GM19328 (cell line): ENCODE results near the gene KLK3.

Experiments
- ATAC-seq: cut with Tn5 transposase; IDR thresholded peaks from one replicate; pipeline ENCODE4 v1.9.1; 2021; ENCODE audit warnings: mild to moderate bottlenecking, moderate library complexity; ENCODE audit not compliant: unreplicated experiment

The KLK3 gene

GRCh38 chr19:50830266-50831025 is 24.3 kb upstream of the KLK3 start:
- ATAC-seq: no peak

DNA sequence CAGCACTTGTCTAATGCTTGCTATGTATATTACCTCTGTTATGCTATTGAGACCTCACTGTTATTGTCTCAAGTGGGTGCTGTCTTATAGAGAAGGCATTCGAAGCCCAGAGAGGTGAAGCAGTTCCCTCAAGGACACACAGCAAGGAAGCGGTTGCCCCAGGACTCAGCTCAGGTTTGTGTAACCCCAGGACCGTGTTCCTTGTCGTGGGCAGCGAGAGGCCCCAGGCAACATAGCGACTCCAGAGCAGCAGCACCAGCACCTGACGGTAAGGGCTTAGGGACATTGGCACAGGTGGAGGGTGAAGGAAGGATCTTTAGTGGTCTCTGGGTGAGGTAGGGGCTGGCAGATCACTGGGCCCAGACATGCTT is 23.7 kb upstream of the KLK3 start:
- no peak for ATAC-seq

GRCh38 chr19:50832666-50833065 is 22.0 kb upstream of the KLK3 start:
- ATAC-seq: no peak

DNA sequence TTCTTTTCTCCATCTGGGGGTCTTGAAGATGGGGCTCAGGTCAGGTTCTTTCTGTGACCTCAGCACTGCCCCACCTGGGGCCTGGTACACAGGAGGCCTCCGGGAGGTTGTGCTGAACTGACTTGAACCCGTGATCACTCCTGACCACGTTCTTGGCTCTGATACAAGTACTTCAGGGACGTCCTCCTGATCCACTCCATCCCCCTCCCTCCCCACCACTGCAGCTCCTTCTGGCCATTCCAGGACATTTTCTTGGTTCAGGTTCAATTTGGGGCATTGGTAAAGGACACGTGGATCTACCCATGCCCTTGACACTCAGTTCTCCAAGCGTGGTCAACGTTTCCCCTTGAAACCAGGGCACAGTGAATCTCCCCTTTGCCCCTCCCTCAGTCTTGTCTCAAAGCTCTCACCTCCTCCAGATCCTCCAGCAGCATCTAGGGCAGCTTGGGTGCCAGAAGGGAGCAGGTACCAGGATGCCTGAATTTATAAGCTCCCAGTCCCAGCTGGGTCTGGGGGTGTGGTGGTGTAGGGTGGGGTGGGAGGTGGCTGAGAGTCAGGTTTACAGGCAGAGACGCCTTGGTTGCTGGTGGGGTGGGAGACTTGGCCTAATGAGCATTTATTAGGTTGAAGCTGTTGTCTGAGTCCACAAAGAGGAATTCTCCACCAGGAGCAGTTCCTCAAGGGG is 21.5 kb upstream of the KLK3 start, which contains the start of gene KLK15:
KLK15 (minus strand) TSS at position 458 of the 685 bp plus-strand sequence. CDS start 2,082 bp downstream, outside the sequence.
- ATAC-seq: no peak

DNA sequence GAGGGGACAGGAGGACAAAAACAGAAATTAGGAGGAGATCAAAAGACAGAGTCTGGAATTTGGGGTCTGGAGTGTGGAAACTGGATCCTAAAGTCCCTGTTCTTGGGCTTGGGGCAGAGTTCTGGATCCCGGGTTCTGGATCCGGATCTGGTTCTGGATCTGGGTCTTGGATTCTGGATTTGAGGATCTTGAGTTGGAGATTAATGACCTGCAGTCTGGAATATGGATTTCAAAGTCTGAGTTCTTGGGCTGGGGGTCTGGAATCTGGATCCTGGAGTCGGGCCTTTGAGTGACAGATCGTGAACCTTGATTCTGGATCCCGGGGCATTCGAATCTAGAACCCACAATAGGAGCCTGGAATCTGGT is 20.9 kb upstream of the KLK3 start:
- ATAC-seq: no peak

- ATAC-seq: no peak
Measured at GRCh38 chr19:50835103-50835784, 19.5 kb upstream of the KLK3 start.

- ATAC-seq: no peak
Measured at GRCh38 chr19:50835785-50836542, 18.8 kb upstream of the KLK3 start.

DNA sequence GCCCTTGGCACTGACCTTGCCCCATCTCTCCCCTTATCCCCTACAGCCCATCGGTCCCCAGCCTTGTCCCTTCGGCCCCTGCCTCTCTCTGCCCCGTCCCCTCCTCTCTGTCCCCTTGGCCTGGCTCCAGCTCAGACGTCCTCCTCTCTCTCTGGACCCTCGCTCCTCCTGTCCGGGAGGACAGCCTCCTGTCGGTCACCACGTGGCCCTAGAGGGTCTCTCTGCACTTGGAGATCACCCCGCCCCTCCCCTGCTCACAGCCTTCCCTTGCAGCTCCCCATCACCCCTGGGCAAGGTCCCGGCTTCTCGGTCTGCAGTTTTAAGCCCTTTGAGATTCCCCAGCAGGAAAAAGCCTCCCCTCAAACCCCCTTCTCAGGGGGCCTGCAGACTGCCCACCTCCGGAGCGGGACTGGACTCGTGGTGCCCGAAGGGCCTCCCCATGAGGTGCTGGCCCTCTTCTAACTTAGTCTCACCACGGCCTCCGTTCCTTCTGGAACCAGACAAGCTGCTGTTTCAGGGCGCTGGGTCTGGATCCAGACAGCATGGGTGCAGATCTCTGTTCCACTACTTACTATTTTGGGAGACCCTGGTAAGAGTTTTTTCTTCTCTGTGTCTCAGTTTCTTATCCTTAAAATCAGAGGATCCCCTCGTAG is 18.0 kb upstream of the KLK3 start:
- ATAC-seq: no peak

DNA sequence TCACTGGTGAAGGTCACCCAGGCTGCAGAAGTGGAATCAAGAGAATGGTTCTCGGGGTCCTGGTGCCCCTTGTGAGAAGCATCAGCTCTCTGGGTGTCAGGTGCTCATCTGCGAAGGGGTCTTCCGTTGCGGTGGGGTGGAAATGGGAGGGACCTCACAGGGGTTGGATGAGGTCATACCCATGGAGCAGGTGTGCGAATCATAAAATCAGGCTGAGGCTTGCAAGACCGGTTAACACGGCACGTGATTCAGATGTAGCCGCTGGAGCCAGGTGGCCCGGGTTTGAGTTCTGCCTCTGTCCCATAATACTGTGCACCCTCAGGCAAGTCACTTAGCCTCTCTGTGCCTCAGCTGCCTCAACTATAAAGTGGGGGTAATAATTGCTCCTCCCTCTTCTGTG is 17.4 kb upstream of the KLK3 start:
- no peak for ATAC-seq

- ATAC-seq: no peak
Measured at GRCh38 chr19:50838239-50838638, 16.5 kb upstream of the KLK3 start.

GRCh38 chr19:50839712-50840655 is 14.7 kb upstream of the KLK3 start:
- ATAC-seq: no peak

DNA sequence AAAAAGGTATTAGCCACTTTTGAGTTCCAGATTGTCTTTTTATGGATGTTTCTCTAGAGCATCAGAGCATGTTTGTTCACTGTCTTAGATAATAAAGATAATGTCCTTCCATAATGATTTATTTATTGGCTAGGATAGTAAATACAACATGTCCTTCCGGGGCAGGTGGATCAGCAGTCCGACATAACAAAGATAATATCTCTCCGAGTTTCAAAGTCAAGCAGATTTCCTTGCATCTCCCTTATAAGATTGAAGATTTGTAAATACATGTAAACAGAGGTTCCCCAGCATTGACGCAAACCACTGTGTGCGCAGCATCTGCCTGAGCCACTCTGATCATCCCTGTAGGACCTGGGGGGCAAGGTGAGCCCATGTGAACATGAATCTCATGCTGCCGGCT is 12.6 kb upstream of the KLK3 start:
- ATAC-seq: no peak

DNA sequence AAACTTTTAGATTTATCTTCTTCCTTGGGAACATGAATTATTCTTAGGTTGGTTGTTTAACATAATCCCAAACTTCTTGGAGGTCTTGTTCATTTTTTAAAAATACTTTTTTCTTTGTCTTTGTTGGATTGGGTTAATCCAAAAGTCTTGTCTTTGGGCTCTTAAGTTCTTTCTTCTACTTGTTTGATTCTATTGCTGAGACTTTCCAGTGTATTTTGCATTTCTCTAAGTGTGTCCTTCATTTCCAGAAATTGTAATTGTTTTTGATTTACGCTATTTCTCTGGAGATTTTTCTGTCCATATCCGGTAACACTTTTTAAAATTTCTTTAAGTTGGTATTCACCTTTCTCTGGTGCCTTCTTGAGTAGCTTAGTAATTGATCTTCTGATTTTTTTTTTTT is 11.5 kb upstream of the KLK3 start:
- ATAC-seq: no peak

GRCh38 chr19:50843701-50844221 is 11.0 kb upstream of the KLK3 start:
- ATAC-seq: no peak

DNA sequence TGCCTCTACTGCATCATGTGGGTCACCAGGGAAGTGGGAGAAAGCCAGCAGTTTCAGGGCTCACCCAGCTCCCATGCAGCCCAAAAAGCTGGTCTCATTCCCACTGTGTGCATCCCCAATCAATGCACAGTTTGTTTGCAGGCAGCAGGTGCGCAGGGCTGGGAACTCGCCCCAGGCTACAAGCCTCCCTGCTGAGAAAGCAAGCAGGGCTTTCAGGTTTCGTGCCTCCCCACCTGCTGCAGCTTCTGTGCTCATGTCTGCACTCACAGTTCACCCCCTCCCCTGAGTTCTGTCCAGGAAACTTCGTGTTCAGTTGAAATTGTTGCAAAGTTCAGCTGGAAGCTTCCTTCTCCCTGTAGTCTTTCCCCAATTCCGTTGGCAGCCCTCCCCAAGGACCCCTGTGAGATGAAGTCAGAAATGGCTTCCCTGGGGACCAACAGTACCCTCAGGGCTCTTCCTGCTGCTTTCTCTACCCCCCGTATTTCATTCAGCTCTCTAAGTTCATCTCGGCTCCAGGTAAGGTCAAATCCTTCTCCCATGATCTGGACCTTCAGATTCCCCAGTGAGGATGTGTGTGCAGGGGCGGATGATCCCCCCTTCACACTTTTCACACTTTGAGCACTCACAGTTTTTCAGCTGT is 10.3 kb upstream of the KLK3 start:
- ATAC-seq: no peak

DNA sequence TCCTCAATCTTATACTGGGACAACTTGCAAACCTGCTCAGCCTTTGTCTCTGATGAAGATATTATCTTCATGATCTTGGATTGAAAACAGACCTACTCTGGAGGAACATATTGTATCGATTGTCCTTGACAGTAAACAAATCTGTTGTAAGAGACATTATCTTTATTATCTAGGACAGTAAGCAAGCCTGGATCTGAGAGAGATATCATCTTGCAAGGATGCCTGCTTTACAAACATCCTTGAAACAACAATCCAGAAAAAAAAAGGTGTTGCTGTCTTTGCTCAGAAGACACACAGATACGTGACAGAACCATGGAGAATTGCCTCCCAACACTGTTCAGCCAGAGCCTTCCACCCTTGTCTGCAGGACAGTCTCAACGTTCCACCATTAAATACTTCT is 4.0 kb upstream of the KLK3 start:
- ATAC-seq: no peak

DNA sequence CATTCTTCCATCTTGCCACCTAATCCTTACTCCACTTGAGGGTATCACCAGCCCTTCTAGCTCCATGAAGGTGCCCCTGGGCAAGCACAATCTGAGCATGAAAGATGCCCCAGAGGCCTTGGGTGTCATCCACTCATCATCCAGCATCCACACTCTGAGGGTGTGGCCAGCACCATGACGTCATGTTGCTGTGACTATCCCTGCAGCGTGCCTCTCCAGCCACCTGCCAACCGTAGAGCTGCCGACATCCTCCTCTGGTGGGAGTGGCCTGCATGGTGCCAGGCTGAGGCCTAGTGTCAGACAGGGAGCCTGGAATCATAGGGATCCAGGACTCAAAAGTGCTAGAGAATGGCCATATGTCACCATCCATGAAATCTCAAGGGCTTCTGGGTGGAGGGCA is 3.1 kb upstream of the KLK3 start:
- no peak for ATAC-seq

GRCh38 chr19:50857366-50857765 is 2.7 kb downstream of the KLK3 start:
- no peak for ATAC-seq

DNA sequence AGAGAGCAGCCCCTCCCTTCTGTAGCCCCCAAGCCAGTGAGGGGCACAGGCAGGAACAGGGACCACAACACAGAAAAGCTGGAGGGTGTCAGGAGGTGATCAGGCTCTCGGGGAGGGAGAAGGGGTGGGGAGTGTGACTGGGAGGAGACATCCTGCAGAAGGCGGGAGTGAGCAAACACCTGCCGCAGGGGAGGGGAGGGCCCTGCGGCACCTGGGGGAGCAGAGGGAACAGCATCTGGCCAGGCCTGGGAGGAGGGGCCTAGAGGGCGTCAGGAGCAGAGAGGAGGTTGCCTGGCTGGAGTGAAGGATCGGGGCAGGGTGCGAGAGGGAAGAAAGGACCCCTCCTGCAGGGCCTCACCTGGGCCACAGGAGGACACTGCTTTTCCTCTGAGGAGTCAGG is 4.2 kb downstream of the KLK3 start:
- ATAC-seq: no peak
